KMS-11 (cell line): ENCODE data around the gene PRPF8.

Experiments
- H2AFZ ChIP-seq: fragments of 200-600 bp; sonication (generic); 2 replicates; pipeline ENCODE4 v1.6.1; 2016; ENCODE audit warnings: antibody characterized with exemption, mixed run types, low read depth
- H3K27ac ChIP-seq: fragments of 200-600 bp; sonication (generic); 2 replicates; pipeline ENCODE4 v1.6.1; 2016; ENCODE audit warnings: mild to moderate bottlenecking, mixed run types
- H3K27me3 ChIP-seq: fragments of 200-600 bp; sonication (generic); 2 replicates; pipeline ENCODE4 v1.6.1; 2017; ENCODE audit warnings: mild to moderate bottlenecking, low read depth, mixed run types, moderate library complexity; ENCODE audit not compliant: insufficient read depth
- H3K36me3 ChIP-seq: fragments of 200-600 bp; sonication (generic); 2 replicates; pipeline ENCODE4 v1.6.1; 2017; ENCODE audit warnings: mild to moderate bottlenecking, mixed run types; ENCODE audit not compliant: insufficient read depth
- H3K4me1 ChIP-seq: fragments of 200-600 bp; sonication (generic); 2 replicates; pipeline ENCODE4 v1.6.1; 2016; ENCODE audit warnings: mild to moderate bottlenecking, low read depth, mixed run types; ENCODE audit not compliant: poor library complexity, severe bottlenecking
- H3K4me2 ChIP-seq: fragments of 200-600 bp; sonication (generic); 2 replicates; pipeline ENCODE4 v1.7.0; 2016; ENCODE audit warnings: mild to moderate bottlenecking, mixed run types
- H3K4me3 ChIP-seq: fragments of 200-600 bp; sonication (generic); IDR thresholded peaks from 2 replicates; pipeline ENCODE4 v1.6.1; 2017; ENCODE audit warnings: low read depth, low read length, mixed read lengths; ENCODE audit not compliant: insufficient read depth
- H3K79me2 ChIP-seq: fragments of 200-600 bp; sonication (generic); 2 replicates; pipeline ENCODE4 v1.6.1; 2016; ENCODE audit warnings: low read depth, mixed run types; ENCODE audit not compliant: insufficient read depth
- H3K9ac ChIP-seq: fragments of 200-600 bp; sonication (generic); 2 replicates; pipeline ENCODE4 v1.6.1; 2016; ENCODE audit warnings: mild to moderate bottlenecking, mixed run types
- H4K20me1 ChIP-seq: fragments of 200-600 bp; sonication (generic); 2 replicates; pipeline ENCODE4 v1.6.1; 2016; ENCODE audit warnings: mild to moderate bottlenecking, mixed run types; ENCODE audit not compliant: insufficient read depth
- TF ChIP-seq, protein P1 (sequence below): fragments of 200-600 bp; sonication (generic); conservative IDR thresholded peaks from 2 replicates; pipeline ENCODE4 v1.6.1; 2017; ENCODE audit warnings: low read depth, mild to moderate bottlenecking, antibody characterized with exemption, low read length, moderate library complexity, mixed read lengths

Gene PRPF8

DNA sequence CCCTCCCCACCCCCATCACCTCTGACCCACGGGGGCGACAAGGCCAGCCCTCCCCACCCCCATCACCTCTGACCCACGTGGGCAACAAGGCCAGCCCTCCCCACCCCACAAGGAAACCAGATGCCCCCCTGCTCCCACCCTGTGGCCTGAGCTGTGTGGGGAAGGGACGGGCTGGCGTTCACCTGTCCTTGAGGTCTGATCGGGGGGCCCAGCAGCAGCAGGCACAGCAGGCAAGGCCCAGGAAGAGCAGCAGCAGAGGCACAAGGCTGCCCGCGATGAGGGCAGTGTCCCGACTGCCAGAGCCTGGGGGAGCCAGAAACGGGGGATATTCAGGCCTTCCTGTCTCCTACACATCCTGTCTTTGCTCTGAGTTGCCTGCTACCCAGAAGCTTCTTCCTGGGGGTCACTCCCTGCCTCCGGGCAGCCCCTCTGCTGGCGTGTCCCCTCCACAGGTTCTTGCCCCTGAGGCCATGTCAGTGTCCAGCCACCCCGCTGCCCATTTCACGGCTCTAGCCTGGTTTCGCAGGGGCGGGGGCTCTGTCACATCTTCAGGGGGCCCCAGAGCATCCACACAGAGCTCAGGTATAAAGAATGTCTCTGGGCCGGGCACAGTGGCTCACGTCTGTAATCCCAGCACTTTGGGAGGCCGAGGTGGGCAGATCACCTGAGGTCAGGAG, 45.9 kb downstream of the PRPF8 start:
- no peak overlapping the region for H3K4me2 ChIP-seq
- H3K4me3 ChIP-seq: no peak overlapping the region
- no peak overlapping the region for H2AFZ ChIP-seq
- no peaks in the 10 kb centered on the region for H3K36me3 ChIP-seq
- no peaks in the 10 kb centered on the region for H4K20me1 ChIP-seq
- H3K4me1 ChIP-seq: no peaks in the 10 kb centered on the region
- H3K27ac ChIP-seq: no peak overlapping the region
- H3K27me3 ChIP-seq: no peaks in the 10 kb centered on the region
- no peaks in the 10 kb centered on the region for H3K79me2 ChIP-seq
- TF ChIP-seq, protein P1, sequence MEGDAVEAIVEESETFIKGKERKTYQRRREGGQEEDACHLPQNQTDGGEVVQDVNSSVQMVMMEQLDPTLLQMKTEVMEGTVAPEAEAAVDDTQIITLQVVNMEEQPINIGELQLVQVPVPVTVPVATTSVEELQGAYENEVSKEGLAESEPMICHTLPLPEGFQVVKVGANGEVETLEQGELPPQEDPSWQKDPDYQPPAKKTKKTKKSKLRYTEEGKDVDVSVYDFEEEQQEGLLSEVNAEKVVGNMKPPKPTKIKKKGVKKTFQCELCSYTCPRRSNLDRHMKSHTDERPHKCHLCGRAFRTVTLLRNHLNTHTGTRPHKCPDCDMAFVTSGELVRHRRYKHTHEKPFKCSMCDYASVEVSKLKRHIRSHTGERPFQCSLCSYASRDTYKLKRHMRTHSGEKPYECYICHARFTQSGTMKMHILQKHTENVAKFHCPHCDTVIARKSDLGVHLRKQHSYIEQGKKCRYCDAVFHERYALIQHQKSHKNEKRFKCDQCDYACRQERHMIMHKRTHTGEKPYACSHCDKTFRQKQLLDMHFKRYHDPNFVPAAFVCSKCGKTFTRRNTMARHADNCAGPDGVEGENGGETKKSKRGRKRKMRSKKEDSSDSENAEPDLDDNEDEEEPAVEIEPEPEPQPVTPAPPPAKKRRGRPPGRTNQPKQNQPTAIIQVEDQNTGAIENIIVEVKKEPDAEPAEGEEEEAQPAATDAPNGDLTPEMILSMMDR: no peak
- H3K9ac ChIP-seq: no peak overlapping the region

DNA sequence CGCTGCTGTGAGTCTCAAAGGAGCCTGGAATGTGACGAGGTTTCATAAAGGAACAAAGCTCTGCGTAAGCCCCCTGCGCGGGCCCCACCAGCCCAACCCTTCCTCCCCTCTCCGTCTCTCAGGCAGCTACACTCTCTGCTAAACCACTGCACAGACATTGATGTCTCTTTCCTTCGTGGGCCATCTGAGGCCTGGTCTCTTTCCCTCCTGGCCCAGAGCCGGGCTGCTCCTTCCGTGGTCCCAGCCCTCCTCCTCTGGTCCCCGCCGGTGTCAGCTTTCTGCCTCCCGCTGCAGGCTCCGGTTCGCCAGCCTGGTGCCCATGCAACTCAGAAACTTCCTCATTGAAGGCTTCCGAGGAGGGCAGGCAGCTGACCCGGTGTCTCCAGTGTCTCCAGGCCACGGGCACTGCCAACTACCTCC, 46.5 kb downstream of the PRPF8 start:
- H3K4me3 ChIP-seq: no peak overlapping the region
- H3K79me2 ChIP-seq: no peaks in the 10 kb centered on the region
- H3K27ac ChIP-seq: no peak overlapping the region
- H3K27me3 ChIP-seq: no peaks in the 10 kb centered on the region
- no peak overlapping the region for H3K9ac ChIP-seq
- no peaks in the 10 kb centered on the region for H4K20me1 ChIP-seq
- TF ChIP-seq, protein P1: no peak
- no peaks in the 10 kb centered on the region for H3K4me1 ChIP-seq
- no peak overlapping the region for H3K4me2 ChIP-seq
- no peaks in the 10 kb centered on the region for H3K36me3 ChIP-seq
- H2AFZ ChIP-seq: no peak overlapping the region

DNA sequence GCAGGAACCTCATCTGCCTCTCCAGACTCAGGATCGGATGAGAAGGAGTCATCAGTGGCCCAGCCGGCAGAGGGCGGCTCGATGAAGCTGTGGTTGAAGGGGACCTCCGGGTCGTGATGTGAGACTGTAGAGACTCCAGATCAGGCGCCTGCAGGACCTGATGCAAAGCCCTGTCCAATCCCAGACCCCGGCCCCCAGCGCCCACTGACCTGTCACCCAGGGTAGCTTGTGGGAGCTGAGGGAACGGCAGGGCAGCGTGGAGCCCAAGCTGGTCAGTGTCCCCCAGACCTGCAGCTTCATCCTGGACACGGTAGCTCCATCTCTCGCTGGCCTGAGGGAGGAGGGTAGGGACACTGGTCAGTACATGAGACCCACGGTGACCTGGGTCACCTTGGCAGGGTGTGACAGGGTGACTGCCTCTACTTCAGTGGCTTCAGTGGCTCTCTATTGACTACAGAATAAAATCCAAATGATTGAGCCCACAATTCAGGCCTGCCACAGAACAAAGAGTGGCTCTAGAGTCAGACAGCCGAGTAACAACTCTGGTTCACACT, 47.9 kb downstream of the PRPF8 start:
- Histone ChIP-seq H4K20me1 (no peaks in the 10 kb centered on the region), H3K4me1 (peaks cover 5% of the 10 kb centered on the region), H3K27ac (no peak overlapping the region), H3K4me2 (no peak overlapping the region), H3K9ac (no peak overlapping the region), H3K4me3 (no peak overlapping the region), H3K36me3 (no peaks in the 10 kb centered on the region), H3K27me3 (no peaks in the 10 kb centered on the region), H3K79me2 (no peaks in the 10 kb centered on the region), H2AFZ (no peak overlapping the region)
- TF ChIP-seq, protein P1: no peak

DNA sequence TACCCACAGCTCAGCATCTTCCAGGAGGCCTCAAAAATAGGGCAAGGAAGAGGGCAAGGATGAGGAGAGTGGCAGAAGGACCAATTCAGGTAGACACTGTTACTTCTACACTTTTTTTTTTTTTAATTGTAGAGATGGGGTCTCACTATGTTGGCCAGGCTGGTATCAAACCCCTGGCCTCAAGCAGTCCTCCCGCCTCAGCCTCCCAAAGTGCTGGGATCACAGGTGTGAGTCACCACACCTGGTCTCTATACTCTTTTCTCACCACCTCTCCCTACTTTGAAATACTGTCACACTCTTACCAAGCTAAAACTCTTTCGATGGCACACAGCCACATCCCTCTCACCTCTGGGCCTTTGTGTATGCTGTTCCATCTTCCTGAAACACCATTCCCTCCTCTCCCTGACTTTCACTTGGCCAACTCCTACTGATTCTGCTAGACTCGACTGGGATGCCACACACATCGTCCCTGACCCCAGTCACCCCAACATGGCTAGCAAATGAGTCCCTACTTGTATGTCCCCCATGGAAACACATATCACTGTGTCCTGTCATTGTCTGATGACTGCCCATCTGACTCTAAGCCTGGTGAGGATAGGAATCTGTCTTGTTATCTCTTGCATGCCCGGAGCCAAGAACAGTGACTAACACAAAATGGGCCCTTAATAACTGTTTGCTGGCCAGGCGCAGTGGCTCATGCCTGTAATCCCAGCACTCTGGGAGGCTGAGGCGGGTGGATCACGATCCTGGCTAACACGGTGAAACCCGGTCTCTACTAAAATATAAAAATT, 48.8 kb downstream of the PRPF8 start:
- no peak overlapping the region for H2AFZ ChIP-seq
- peaks cover 13% of the 10 kb centered on the region for H3K4me1 ChIP-seq
- no peaks in the 10 kb centered on the region for H4K20me1 ChIP-seq
- H3K4me3 ChIP-seq: no peak overlapping the region
- H3K9ac ChIP-seq: no peak overlapping the region
- no peaks in the 10 kb centered on the region for H3K36me3 ChIP-seq
- H3K27me3 ChIP-seq: no peaks in the 10 kb centered on the region
- no peak overlapping the region for H3K4me2 ChIP-seq
- TF ChIP-seq, protein P1: no peak
- H3K27ac ChIP-seq: no peak overlapping the region
- no peaks in the 10 kb centered on the region for H3K79me2 ChIP-seq
